B cell (primary cell): ENCODE results near the gene SYCP3.

Source experiments
- EZH2 ChIP-seq: IDR thresholded peaks from 2 replicates; pipeline ENCODE4 v1.6.1; 2012; ENCODE audit warnings: borderline replicate concordance, low read depth, mild to moderate bottlenecking, moderate library complexity, low read length; ENCODE audit not compliant: insufficient read depth, poor library complexity, severe bottlenecking
- TF ChIP-seq, protein P1 (sequence below): fragments of 200-600 bp; IDR thresholded peaks from one replicate; pipeline ENCODE4 v1.8.0; 2022; ENCODE audit warnings: antibody characterized with exemption, mild to moderate bottlenecking

DNA sequence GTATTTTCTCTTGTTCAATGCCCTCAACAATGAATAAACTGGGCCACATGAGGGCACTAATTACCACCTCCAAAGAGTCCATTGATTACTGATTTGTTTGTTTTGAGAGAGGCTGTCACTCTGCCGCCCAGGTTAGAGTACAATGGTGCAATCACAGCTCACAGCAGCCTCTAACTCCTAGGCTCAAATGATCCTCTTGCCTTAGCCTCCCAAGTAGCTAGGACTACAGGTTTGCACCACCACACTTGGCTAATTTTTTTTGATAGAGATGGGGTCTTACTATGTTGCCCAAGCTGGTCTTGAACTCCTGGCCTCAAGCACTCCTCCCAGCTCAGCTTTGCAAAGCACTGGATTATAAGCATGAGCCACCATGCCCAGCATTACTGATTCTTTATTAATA lies 28.3 kb upstream of the SYCP3 start:
- TF ChIP-seq, protein P1, sequence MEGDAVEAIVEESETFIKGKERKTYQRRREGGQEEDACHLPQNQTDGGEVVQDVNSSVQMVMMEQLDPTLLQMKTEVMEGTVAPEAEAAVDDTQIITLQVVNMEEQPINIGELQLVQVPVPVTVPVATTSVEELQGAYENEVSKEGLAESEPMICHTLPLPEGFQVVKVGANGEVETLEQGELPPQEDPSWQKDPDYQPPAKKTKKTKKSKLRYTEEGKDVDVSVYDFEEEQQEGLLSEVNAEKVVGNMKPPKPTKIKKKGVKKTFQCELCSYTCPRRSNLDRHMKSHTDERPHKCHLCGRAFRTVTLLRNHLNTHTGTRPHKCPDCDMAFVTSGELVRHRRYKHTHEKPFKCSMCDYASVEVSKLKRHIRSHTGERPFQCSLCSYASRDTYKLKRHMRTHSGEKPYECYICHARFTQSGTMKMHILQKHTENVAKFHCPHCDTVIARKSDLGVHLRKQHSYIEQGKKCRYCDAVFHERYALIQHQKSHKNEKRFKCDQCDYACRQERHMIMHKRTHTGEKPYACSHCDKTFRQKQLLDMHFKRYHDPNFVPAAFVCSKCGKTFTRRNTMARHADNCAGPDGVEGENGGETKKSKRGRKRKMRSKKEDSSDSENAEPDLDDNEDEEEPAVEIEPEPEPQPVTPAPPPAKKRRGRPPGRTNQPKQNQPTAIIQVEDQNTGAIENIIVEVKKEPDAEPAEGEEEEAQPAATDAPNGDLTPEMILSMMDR, result no peak
- TF ChIP-seq EZH2, result no peak
